ENCODE data around the gene NLRC5. TPM values are rescaled to one million over a fixed set of nuclear protein-coding genes. Genes with fewer than 3 reads are reported as not detected.

The NLRC5 gene
- total RNA-seq (2021), result 21.9 and 29.7 TPM in 2 replicates
- percentile 53 among the genes with signal in this experiment for Bru-seq, nascent RNA
- percentile 51 among the genes with signal in this experiment for BruChase-seq, experiment 1, labeled RNA remaining after a 2-hour chase
- percentile 58 among the genes with signal in this experiment for BruChase-seq, experiment 2, labeled RNA remaining after a 6-hour chase
- long read RNA-seq, partial matches to known transcripts, result 2 of 11 reads
- long read RNA-seq, other reads (novel, unspliced or antisense), result 9 of 11 reads

- no peak for TF ChIP-seq CTCF (conservative IDR thresholded peaks at IDR 0.05)
- TF ChIP-seq EZH2 (IDR thresholded peaks at IDR 0.05; ENCODE audit: low read depth), result no peak
- intact Hi-C loops (cut with micrococcal nuclease; ENCODE audit: unreplicated experiment), result loop anchor here (10.0 kb wide), 1 partner anchor 306 kb away; no protein-coding TSS in a partner anchor
- no peaks in the 10 kb centered on the region for H3K27me3 ChIP-seq (ENCODE audit: insufficient read depth, low read depth)
- H3K36me3 ChIP-seq (ENCODE audit: low read depth), result no peaks in the 10 kb centered on the region
- no peaks in the 10 kb centered on the region for H3K9me3 ChIP-seq (ENCODE audit: insufficient read depth, low read depth)
- H3K27ac ChIP-seq, result no peak within 1 kb of the TSS
- ChIA-PET POLR2A (ENCODE audit: unreplicated experiment) (interaction anchor here (0.9 kb wide), 1 partner anchor 12 kb away, joined by 4 read pairs; no protein-coding TSS in a partner anchor), CTCF (no interaction called here)
- peaks cover 27% of the 10 kb centered on the region; the same call in 1 of the 2 replicates for H3F3A ChIP-seq (ENCODE audit: insufficient read depth, low read depth)
- no TSS peak for BruUV-seq (replicated peaks)
- peak within 1 kb of the TSS; percentile 66 for H3K4me3 ChIP-seq
- peak within 1 kb of the TSS; percentile 92 for H3K4me2 ChIP-seq
- no peaks in the 10 kb centered on the region for H3K9me2 ChIP-seq (ENCODE audit: insufficient read depth)
- no peaks in the 10 kb centered on the region for H3K79me2 ChIP-seq (ENCODE audit: low read depth)
- H3K4me1 ChIP-seq (replicated peaks; ENCODE audit: insufficient read depth), result peaks cover 30% of the 10 kb centered on the region
- peak within 1 kb of the TSS; percentile 82 for H2AFZ ChIP-seq
- no peaks in the 10 kb centered on the region for H4K20me1 ChIP-seq (ENCODE audit: insufficient read depth)
- peak; percentile 74 to 76 for DNase-seq
These were observed at the start of gene NLRC5 for GRCh38 chr16:56988948-56989945. NLRC5 (plus strand) TSS chr16:56989557; CDS start chr16:57020713, 31,156 bp downstream.

GRCh38 chr16:56939801-56940200, 49.6 kb upstream of the NLRC5 start:
- no peak for DNase-seq
- ChIA-PET CTCF (no interaction called here), POLR2A (ENCODE audit: unreplicated experiment) (no interaction called here)
- no peaks in the 10 kb centered on the region for H3K9me2 ChIP-seq (ENCODE audit: insufficient read depth)
- intact Hi-C loops (cut with micrococcal nuclease; ENCODE audit: unreplicated experiment), result no loop called here
- no peak overlapping the region for H3K4me2 ChIP-seq
- peaks cover 55% of the 10 kb centered on the region for H3F3A ChIP-seq (ENCODE audit: insufficient read depth, low read depth)
- BruUV-seq (replicated peaks), result no TSS peak
- H3K36me3 ChIP-seq (ENCODE audit: low read depth), result peaks cover 89% of the 10 kb centered on the region
- H3K9me3 ChIP-seq (ENCODE audit: insufficient read depth, low read depth), result no peaks in the 10 kb centered on the region
- no peak for TF ChIP-seq CTCF (conservative IDR thresholded peaks at IDR 0.05)
- no peak for TF ChIP-seq EZH2 (IDR thresholded peaks at IDR 0.05; ENCODE audit: low read depth)
- H3K4me3 ChIP-seq, result no peak overlapping the region
- H3K4me1 ChIP-seq (replicated peaks; ENCODE audit: insufficient read depth), result peaks cover 25% of the 10 kb centered on the region
- H2AFZ ChIP-seq, result no peak overlapping the region
- no peaks in the 10 kb centered on the region for H3K27me3 ChIP-seq (ENCODE audit: insufficient read depth, low read depth)
- peaks cover 49% of the 10 kb centered on the region for H4K20me1 ChIP-seq (ENCODE audit: insufficient read depth)
- H3K79me2 ChIP-seq (ENCODE audit: low read depth), result peaks cover 22% of the 10 kb centered on the region
- H3K27ac ChIP-seq, result no peak overlapping the region

- Histone ChIP-seq H3K79me2 (ENCODE audit: low read depth) (peaks cover 9% of the 10 kb centered on the region; the same call in 1 of the 2 replicates), H3K36me3 (ENCODE audit: low read depth) (peaks cover 78% of the 10 kb centered on the region), H3K4me3 (no peak overlapping the region), H3K27me3 (ENCODE audit: insufficient read depth, low read depth) (no peaks in the 10 kb centered on the region), H3K27ac (no peak overlapping the region), H2AFZ (no peak overlapping the region), H3F3A (ENCODE audit: insufficient read depth, low read depth) (peaks cover 63% of the 10 kb centered on the region), H3K4me1 (replicated peaks; ENCODE audit: insufficient read depth) (peaks cover 30% of the 10 kb centered on the region), H3K9me3 (ENCODE audit: insufficient read depth, low read depth) (no peaks in the 10 kb centered on the region), H4K20me1 (ENCODE audit: insufficient read depth) (peaks cover 38% of the 10 kb centered on the region), H3K4me2 (no peak overlapping the region), H3K9me2 (ENCODE audit: insufficient read depth) (no peaks in the 10 kb centered on the region)
- ChIA-PET POLR2A (ENCODE audit: unreplicated experiment) (interaction anchor here (0.5 to 0.6 kb wide), 2 partner anchors 222 to 288 kb away, joined by 3 to 5 read pairs; no protein-coding TSS in a partner anchor), CTCF (no interaction called here)
- BruUV-seq (replicated peaks), result no TSS peak
- intact Hi-C loops (cut with micrococcal nuclease; ENCODE audit: unreplicated experiment), result no loop called here
- DNase-seq, result no peak
- TF ChIP-seq CTCF (conservative IDR thresholded peaks at IDR 0.05) (no peak), EZH2 (IDR thresholded peaks at IDR 0.05; ENCODE audit: low read depth) (no peak)
These were observed 48.3 kb upstream of the NLRC5 start for GRCh38 chr16:56941092-56941491.

All from PC-9 (cell line).